Endothelial cell of umbilical vein (primary cell): ENCODE data around the gene ZNF672. TPM values are rescaled to one million over a fixed set of nuclear protein-coding genes. Genes with fewer than 3 reads are reported as not detected.

Source experiments
- BruUV-seq: library from RNA; stranded (reverse); fragments of 400-500 nt; replicated peaks from 2 replicates; lab custom pipeline; 2021; lab: Mats Ljungman, UMichigan
- CTCF ChIA-PET: fragments of 300-600, 350-600 bp; sonication (Branson Sonifier 250); formaldehyde crosslinking; loops from one replicate; lab custom pipeline; 2021; ENCODE audit warnings: antibody characterized with exemption, inconsistent platforms; lab: Charles Lee
- POLR2A ChIA-PET: fragments of 300-600, 350-600 bp; sonication (Branson Sonifier 250); formaldehyde crosslinking; loops from one replicate; lab custom pipeline; 2021; ENCODE audit warnings: antibody characterized with exemption, inconsistent platforms; lab: Charles Lee
- DNase-seq: peaks from one replicate; pipeline ENCODE4 v3.0.0-alpha.2; 2011; ENCODE audit warnings: low read depth, low spot score
- FAIRE-seq: peaks from 2 replicates; lab custom pipeline; 2011; peaks lifted over from hg19 to GRCh38; lab: Jason Lieb, UNC
- H2AFZ ChIP-seq: 2 replicates; pipeline ENCODE4 v1.6.0; 2012; ENCODE audit warnings: low read depth, low read length, control low read depth, inconsistent platforms
- H3K27ac ChIP-seq: 2 replicates; pipeline ENCODE4 v1.5.1; 2011; ENCODE audit warnings: low read depth, mild to moderate bottlenecking, control low read depth, low read length, moderate library complexity; ENCODE audit not compliant: insufficient read depth
- H3K27me3 ChIP-seq, 2 experiments: 2 replicates each; pipeline versions ENCODE4 v1.6.0 to v1.6.1; 2011; ENCODE audit warnings: low read length in 2 of 2, mixed read lengths in 1 of 2; ENCODE audit not compliant: control insufficient read depth in 2 of 2, insufficient read depth in 2 of 2
- H3K36me3 ChIP-seq, 2 experiments: 2 replicates in 1 of 2; 3 replicates in 1 of 2; pipeline ENCODE4 v1.5.1; 2011; ENCODE audit warnings: low read length in 2 of 2, mild to moderate bottlenecking in 1 of 2, moderate library complexity in 1 of 2; ENCODE audit not compliant: control insufficient read depth in 2 of 2, insufficient read depth in 2 of 2; ENCODE audit errors: extremely low read depth in 1 of 2
- H3K4me1 ChIP-seq: 3 replicates; pipeline ENCODE4 v1.5.1; 2011; ENCODE audit warnings: mild to moderate bottlenecking, low read length; ENCODE audit not compliant: control insufficient read depth, insufficient read depth; ENCODE audit errors: extremely low read depth
- H3K4me2 ChIP-seq: 2 replicates; pipeline ENCODE4 v1.6.1; 2011; ENCODE audit warnings: low read length, control low read depth, mixed read lengths; ENCODE audit not compliant: insufficient read depth
- H3K4me3 ChIP-seq, 3 experiments: fragments of 200-600 bp in 1 of 3; sonication (generic), shearing (Covaris generic) in 1 of 3; replicated peaks in 1 of 3; 2 replicates each; pipeline ENCODE4 v1.5.1; 2011 to 2016; ENCODE audit warnings: control low read depth in 3 of 3, low read length in 3 of 3, mild to moderate bottlenecking in 2 of 3, inconsistent platforms in 1 of 3, low read depth in 1 of 3, moderate library complexity in 1 of 3; ENCODE audit not compliant: insufficient read depth in 1 of 3
- H3K79me2 ChIP-seq: 2 replicates; pipeline ENCODE4 v1.6.0; 2012; ENCODE audit warnings: low read length, inconsistent platforms; ENCODE audit not compliant: control insufficient read depth, insufficient read depth
- H3K9ac ChIP-seq: replicated peaks from 2 replicates; pipeline ENCODE3; 2011; ENCODE audit warnings: low read length, control low read depth; ENCODE audit not compliant: insufficient read depth; ENCODE audit errors: extremely low read depth
- H3K9me1 ChIP-seq: replicated peaks from 3 replicates; pipeline ENCODE4 v1.6.0; 2011; ENCODE audit warnings: mild to moderate bottlenecking, low read length; ENCODE audit not compliant: control insufficient read depth, insufficient read depth; ENCODE audit errors: extremely low read depth
- H3K9me3 ChIP-seq: replicated peaks from 2 replicates; pipeline ENCODE4 v1.5.1; 2012; ENCODE audit warnings: low read length, inconsistent platforms; ENCODE audit not compliant: control insufficient read depth, insufficient read depth
- H4K20me1 ChIP-seq: replicated peaks from 2 replicates; pipeline ENCODE3; 2011; ENCODE audit warnings: mild to moderate bottlenecking, low read length; ENCODE audit not compliant: control insufficient read depth, insufficient read depth; ENCODE audit errors: extremely low read depth
- CTCF ChIP-seq, 2 donors: IDR thresholded peaks; 1 replicate in 1 of 2; 2 replicates in 1 of 2; pipeline ENCODE4 v1.5.1; 2011; ENCODE audit warnings: low read length in 2 of 2, mild to moderate bottlenecking in 2 of 2, moderate library complexity in 2 of 2, control low read depth in 1 of 2, inconsistent platforms in 1 of 2, low read depth in 1 of 2; ENCODE audit not compliant: insufficient read depth in 1 of 2; ENCODE audit errors: extremely low read depth in 1 of 2
- EZH2 ChIP-seq: IDR thresholded peaks from 2 replicates; pipeline ENCODE4 v1.6.1; 2012; ENCODE audit warnings: borderline replicate concordance, low read depth, mild to moderate bottlenecking, moderate library complexity, low read length, inconsistent platforms; ENCODE audit not compliant: severe bottlenecking
- FOS ChIP-seq: IDR thresholded peaks from 2 replicates; pipeline ENCODE4 v1.6.1; 2011; ENCODE audit warnings: mild to moderate bottlenecking, low read length, moderate library complexity, borderline replicate concordance; ENCODE audit not compliant: insufficient read depth
- GATA2 ChIP-seq: IDR thresholded peaks from 2 replicates; pipeline ENCODE4 v1.7.0; 2011; ENCODE audit warnings: low read depth, mild to moderate bottlenecking, moderate library complexity, mixed read lengths, low read length; ENCODE audit not compliant: insufficient read length, insufficient read depth
- JUN ChIP-seq: IDR thresholded peaks from 2 replicates; pipeline ENCODE4 v1.6.1; 2011; ENCODE audit warnings: borderline replicate concordance, low read depth; ENCODE audit not compliant: insufficient read length, insufficient read depth
- MAX ChIP-seq: IDR thresholded peaks from 2 replicates; pipeline ENCODE4 v1.6.1; 2011; ENCODE audit not compliant: insufficient read depth, insufficient read length
- MYC ChIP-seq: IDR thresholded peaks from one replicate; pipeline ENCODE4 v1.6.1; 2011; ENCODE audit warnings: mild to moderate bottlenecking, low read depth, low read length
- POLR2A ChIP-seq: IDR thresholded peaks from 2 replicates; pipeline ENCODE4 v1.6.1; 2012; ENCODE audit warnings: low read depth, mild to moderate bottlenecking, control low read depth, low read length
- POLR2AphosphoS5 ChIP-seq: IDR thresholded peaks from 2 replicates; pipeline ENCODE4 v1.6.1; 2012; ENCODE audit warnings: low read depth, mild to moderate bottlenecking, control low read depth, low read length, moderate library complexity; ENCODE audit not compliant: insufficient read depth
- dilution Hi-C: fragments of 300-500 bp; cut with MboI; formaldehyde crosslinking; loops from one replicate; pipeline ENCODE4 v1.15.0; 2019; ENCODE audit warnings: low sequenced_read_pairs; ENCODE audit not compliant: extremely low pct_ligation_motif_present
- intact Hi-C: fragments of 100-400 bp; cut with micrococcal nuclease; formaldehyde crosslinking; loops from one replicate; pipeline ENCODE4 v1.10.0; 2022
- polyA plus RNA-seq, 4 experiments: library from polyadenylated mRNA; depleted of rRNA in 3 of 4; stranded (reverse) in 3 of 4; unstranded in 1 of 4; fragments of >200 nt; gene quantifications; 2 replicates each; pipeline versions ENCODE4 v1.2.1 to v1.2.3, GENCODE V29; 2011 to 2012; ENCODE audit warnings: missing spikeins in 1 of 4
- total RNA-seq: library from RNA; stranded (reverse); gene quantifications from 2 replicates; pipeline ENCODE4 v1.2.3, GENCODE V29; 2021

Gene ZNF672
- total and polyA plus RNA-seq, 2 donors (not counting 3 experiments of a cell fraction or from before 2014, with no cell fraction given) = 20.1 to 29.6 TPM

GRCh38 chr1:248816042-248816851, 21.8 kb upstream of the ZNF672 start:
- H3K4me2 ChIP-seq = no peak overlapping the region
- FAIRE-seq = no peak
- CTCF ChIA-PET = no interaction called here
- DNase-seq = no peak
- dilution Hi-C loops = no loop called here
- peaks cover 12 to 57% of the 10 kb centered on the region in 2 experiments for H3K36me3 ChIP-seq
- H3K27me3 ChIP-seq = no peaks in the 10 kb centered on the region
- H3K9me1 ChIP-seq = no peaks in the 10 kb centered on the region
- H3K27ac ChIP-seq = no peak overlapping the region
- POLR2A ChIA-PET = no interaction called here
- H3K9me3 ChIP-seq = no peaks in the 10 kb centered on the region
- intact Hi-C loops = no loop called here
- no peak overlapping the region for H3K4me3 ChIP-seq
- peaks cover 19% of the 10 kb centered on the region for H3K79me2 ChIP-seq
- H4K20me1 ChIP-seq = no peaks in the 10 kb centered on the region
- TF ChIP-seq MAX (no peak), FOS (no peak), POLR2A (no peak), EZH2 (no peak), GATA2 (no peak), JUN (no peak), MYC (no peak), CTCF (IDR thresholded peaks at IDR 0.05; ENCODE audit: extremely low read depth in 1 of 2, insufficient read depth in 1 of 2, low read depth in 1 of 2, low read length in 2 of 2) (no peak), POLR2AphosphoS5 (no peak)
- H2AFZ ChIP-seq = no peak overlapping the region
- H3K4me1 ChIP-seq = peaks cover 2% of the 10 kb centered on the region
- no peak overlapping the region for H3K9ac ChIP-seq
- no TSS peak for BruUV-seq
